ENCODE results near the gene ZFP57.

GRCh38 chr6:29625337-29625930 is 55.5 kb downstream of the ZFP57 start:
- TF ChIP-seq POLR2A (IDR thresholded peaks at IDR 0.05; ENCODE audit: low read depth) = no peak
- TF ChIP-seq POLR2AphosphoS5 (IDR thresholded peaks at IDR 0.05) = no peak
- TF ChIP-seq CTCF (IDR thresholded peaks at IDR 0.05) = no peak
- TF ChIP-seq EP300 (IDR thresholded peaks at IDR 0.05) = no peak

All from esophagus muscularis mucosa (tissue), 4 donors.